Sigmoid colon (tissue), 4 donors: Measurements from ENCODE around the gene LRRN4.

Experiments
- CTCF ChIP-seq, 4 experiments: fragments of 450-650 bp in 3 of 4; fragments of 200-600 bp in 1 of 4; IDR thresholded peaks; one replicate each; pipeline ENCODE4 v1.5.1; 2016 to 2019; ENCODE audit warnings: antibody characterized with exemption in 4 of 4, mild to moderate bottlenecking in 3 of 4, moderate library complexity in 2 of 4
- EP300 ChIP-seq, 4 donors: sonication (generic); formaldehyde crosslinking; IDR thresholded peaks; one replicate each; pipeline ENCODE4 v1.6.1; 2017; ENCODE audit warnings: antibody characterized with exemption in 4 of 4

GRCh38 chr20:6079016-6079415, 25.2 kb upstream of the LRRN4 start:
- TF ChIP-seq EP300 (IDR thresholded peaks at IDR 0.05) (no peak), CTCF (IDR thresholded peaks at IDR 0.05) (no peak)
